ENCODE measurements around the gene PCSK6.
"Not testable (repeated sequence)": the region's sequence is repeated elsewhere in the genome, so short reads cannot be mapped to it uniquely, and the experiment has no call there.

Gene PCSK6

GRCh38 chr15:101349047-101349951 is 140.2 kb downstream of the PCSK6 start:
- DNase-seq = no peak

- DNase-seq = no peak
These were observed 140.9 kb downstream of the PCSK6 start for GRCh38 chr15:101348643-101349042.

- no peak for DNase-seq
These were observed 141.5 kb downstream of the PCSK6 start for GRCh38 chr15:101348015-101348414.

GRCh38 chr15:101347454-101347853 is 142.1 kb downstream of the PCSK6 start:
- no peak for DNase-seq

- no peak for DNase-seq
These were observed 142.6 kb downstream of the PCSK6 start for GRCh38 chr15:101346928-101347327.

- no peak for DNase-seq
These were observed 147.5 kb downstream of the PCSK6 start for GRCh38 chr15:101342056-101342455.

GRCh38 chr15:101338502-101339057 is 150.9 kb downstream of the PCSK6 start:
- DNase-seq = no peak

GRCh38 chr15:101337976-101338375 is 151.5 kb downstream of the PCSK6 start:
- DNase-seq = no peak

GRCh38 chr15:101333907-101334789 is 155.4 kb downstream of the PCSK6 start:
- not testable (repeated sequence) for DNase-seq

- no peak for DNase-seq
These were observed 157.4 kb downstream of the PCSK6 start for GRCh38 chr15:101332061-101332467.

GRCh38 chr15:101329867-101330380 is 159.6 kb downstream of the PCSK6 start:
- no peak for DNase-seq

- DNase-seq = no peak
These were observed 160.1 kb downstream of the PCSK6 start for GRCh38 chr15:101329309-101329863.

- DNase-seq = no peak
These were observed 161.5 kb downstream of the PCSK6 start for GRCh38 chr15:101328001-101328400.

GRCh38 chr15:101327147-101327740 is 162.3 kb downstream of the PCSK6 start:
- no peak for DNase-seq

GRCh38 chr15:101326462-101327146 is 162.9 kb downstream of the PCSK6 start:
- no peak for DNase-seq

- no peak for DNase-seq
These were observed 163.5 kb downstream of the PCSK6 start for GRCh38 chr15:101326026-101326315.

GRCh38 chr15:101325263-101326025 is 164.1 kb downstream of the PCSK6 start:
- DNase-seq = no peak

GRCh38 chr15:101324524-101325177 is 164.9 kb downstream of the PCSK6 start:
- DNase-seq = no peak

GRCh38 chr15:101323793-101324523 is 165.5 kb downstream of the PCSK6 start:
- DNase-seq = no peak

All from SIG-M5 (cell line).